ENCODE measurements around the gene BICD1.

BICD1 gene

DNA sequence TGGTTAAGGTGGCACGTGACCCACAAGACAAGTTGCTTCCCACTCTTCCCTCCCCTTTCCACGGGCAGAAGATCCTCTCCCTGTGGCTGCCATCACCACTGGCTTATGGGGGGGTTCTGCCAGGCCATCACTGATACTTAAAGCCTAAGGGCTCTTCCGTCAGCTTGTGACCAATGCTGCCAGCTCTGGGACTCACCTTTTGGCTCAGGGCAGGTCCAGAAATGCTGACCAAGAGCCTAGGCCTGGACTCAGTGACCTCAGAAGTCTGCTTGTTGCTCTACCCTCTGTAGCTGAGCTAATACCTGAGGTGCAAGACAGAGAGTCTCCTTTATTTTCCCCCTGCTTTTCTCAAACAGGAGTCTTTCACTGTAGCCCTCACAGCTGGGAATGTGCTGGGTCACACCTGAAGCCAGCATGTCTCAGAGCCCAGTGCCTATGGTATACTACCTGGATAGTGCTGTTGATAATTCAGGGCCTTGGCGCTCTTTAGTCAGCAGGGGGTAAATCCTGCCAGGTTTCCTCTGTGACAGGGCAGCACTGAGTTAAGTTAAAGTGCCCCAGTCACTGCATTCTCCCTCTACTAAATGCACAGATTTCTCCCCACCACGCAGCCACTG is 312.4 kb downstream of the BICD1 start:
- FAIRE-seq: no peak

DNA sequence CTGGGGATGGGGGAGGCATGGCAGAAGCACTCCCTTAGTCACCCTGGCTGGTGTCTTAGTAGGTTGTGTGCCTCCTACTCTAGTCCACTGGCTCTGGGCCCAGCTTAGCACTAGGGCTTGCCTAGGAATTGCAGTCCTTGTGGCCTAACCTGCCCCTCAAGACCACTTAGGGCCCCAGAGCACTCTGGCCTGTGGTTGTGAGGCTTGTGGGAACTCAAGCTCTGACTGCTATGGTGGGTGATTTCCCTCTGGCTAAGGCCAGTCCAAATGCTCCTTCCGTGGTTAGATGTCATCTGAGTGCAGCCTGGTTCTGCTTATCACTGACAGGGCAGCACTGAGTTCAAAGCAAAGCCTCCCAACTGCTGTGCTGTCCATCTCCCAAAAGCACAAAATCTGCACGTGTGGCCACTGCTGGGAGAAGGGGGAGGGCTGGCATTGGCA is 312.9 kb downstream of the BICD1 start:
- FAIRE-seq: no peak

DNA sequence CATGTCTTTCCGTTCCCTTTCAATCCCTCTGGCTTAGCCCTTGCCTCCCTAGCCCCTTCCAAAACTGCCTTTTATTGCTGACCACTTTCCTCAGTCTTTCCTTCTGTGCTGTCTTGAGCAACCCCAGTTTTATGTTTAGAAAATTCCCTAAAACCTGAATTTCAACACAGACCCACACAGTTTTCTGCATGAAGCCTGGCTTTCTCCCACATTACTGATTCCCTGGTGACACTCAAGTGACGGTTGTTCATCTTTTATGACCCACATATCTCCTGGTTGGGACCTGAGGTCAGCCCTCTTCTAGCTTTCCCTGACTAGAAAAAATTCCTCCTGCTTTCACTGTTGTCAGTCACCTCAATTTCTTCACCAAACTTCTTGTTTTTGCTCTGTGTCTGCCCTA is 313.7 kb downstream of the BICD1 start:
- FAIRE-seq: no peak

DNA sequence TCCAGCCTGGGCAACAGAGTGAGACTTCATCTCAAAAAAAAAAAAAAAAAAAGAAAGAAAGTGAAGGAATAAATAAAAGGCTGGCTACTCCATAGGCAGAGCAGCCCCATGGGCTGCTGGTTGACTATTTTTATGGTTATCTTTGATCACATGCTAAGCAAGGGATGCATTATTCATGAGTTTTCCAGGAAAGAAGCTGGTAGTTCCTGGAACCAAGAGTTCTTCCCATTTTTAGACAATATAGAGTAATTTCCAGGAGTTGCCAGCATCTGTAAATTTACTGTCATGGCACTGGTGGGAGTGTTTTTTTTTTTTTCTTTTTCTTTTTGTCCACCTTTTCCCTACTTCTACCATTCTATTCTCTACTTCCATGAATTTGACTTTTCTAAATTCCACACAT is 316.9 kb downstream of the BICD1 start:
- FAIRE-seq: no peak

DNA sequence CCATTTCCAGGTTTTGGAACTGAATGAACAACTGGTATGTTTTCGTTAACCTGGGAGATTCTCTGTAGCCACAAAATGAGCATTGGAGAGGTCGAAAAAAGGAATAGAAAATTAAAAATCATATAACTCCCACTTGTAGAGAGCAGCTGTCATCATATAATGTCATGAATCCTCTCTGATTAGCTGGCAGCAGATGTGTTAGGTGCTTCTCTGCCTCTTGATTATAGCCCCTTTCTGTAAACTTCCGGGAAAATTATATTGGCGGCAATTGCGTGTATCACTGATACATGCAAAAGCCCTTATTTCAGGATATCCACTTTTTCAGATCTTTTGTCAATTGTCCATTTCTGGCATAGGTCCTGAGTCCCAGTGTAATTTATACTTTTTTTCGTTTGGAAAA is 324.4 kb downstream of the BICD1 start:
- no peak for FAIRE-seq

All from TTC549 (cell line).